ENCODE results near the gene BORA.
"Not testable (repeated sequence)": the region's sequence is repeated elsewhere in the genome, so short reads cannot be mapped to it uniquely, and the experiment has no call there.

BORA gene

GRCh38 chr13:72774019-72774418, 46.3 kb downstream of the BORA start:
- no peak for DNase-seq

DNA sequence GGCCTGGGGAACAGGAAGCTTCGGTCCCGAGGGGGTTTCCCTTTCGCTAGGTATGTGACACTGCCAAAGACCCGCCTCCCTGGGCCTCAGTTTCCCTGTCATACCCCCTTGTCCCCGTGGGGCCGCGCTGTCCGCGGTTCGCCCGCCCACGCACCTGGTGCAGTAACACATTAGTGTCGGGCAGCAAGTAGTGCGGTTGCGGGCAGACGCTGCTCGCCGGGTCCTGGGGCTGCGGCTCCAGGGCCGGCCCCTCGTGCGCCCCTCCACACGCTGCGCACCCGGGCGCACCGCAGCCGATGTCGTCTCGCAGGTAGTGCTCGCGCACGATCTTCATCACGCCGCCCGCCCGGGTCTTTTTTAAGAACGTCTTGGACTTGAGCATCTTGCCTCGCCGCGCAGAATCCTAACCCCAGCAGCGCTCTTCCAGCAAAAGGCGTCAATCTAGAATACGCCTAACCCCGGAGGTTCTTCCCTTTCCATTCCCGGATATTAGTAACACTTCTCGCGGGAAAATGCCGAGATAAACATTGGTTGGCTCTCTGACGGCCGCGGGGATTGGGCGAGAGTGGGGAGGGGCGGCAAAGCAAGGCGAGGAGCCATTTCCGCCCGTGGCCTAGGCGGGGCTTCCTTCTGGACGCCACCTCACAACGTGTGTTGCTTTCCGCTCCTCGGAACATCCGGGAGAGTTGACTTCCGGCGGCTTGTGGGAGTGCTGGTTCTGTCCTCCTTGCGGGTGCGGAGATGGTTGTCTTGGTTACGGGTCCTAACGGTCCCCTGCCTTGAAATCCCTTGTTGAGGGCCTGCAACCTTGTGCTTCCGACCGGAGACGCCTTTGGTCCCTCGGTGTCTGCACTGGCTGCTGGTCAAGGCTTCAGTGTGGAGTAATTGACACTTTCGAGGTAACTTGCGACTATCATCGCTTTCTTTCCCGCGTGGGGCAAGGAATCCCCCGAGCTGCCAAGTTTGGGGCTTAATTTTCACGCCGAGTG, 54.0 kb downstream of the BORA start, which contains the start of the genes DIS3 and PIBF1:
TSS of gene DIS3 (minus strand) at position 450 of the 989 bp plus-strand sequence. CDS start at position 382, 68 bp downstream.
TSS of gene PIBF1 (plus strand) at position 683 of the 989 bp plus-strand sequence. CDS start 1,337 bp downstream, outside the sequence.
- DNase-seq = peak; percentile 85

DNA sequence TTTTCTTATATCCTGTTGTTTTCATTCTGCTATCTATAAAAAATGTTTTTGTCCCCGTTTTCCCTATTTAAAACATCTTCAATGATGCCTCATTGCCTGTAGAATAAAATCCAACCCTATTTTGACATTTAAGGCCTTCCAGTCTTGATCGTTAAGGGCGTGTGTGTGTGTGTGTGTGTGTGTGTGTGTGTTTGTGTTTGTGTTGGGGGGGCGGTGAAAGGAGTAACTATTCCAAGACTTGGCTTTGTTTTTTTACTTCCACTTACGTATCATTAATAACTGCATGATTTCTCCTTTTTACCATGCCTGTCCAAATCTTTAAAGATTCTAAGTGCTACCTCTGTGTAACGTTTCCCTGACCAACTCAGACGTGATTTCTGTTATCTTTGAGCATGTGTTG, 55.0 kb downstream of the BORA start:
- no peak for DNase-seq

DNA sequence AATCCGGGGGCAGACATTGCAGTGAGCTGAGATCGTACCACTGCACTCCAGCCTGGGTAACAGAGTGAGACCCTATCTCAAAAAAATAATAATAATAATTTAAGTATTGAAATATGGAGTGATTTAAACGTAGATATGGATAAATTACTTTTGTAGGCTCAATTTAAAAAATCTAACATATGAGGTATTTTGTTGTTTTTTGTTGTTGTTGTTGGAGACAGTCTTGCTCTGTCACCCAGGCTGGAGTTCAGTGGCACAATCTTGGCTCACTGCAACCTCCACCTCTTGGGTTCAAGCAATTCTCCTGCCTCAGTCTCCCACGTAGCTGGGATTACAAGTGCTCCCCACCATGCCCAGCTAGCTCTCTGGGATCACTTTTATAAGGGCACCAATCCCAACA, 57.0 kb downstream of the BORA start:
- not testable (repeated sequence) for DNase-seq

GRCh38 chr13:72788831-72789230, 61.1 kb downstream of the BORA start:
- DNase-seq = no peak

DNA sequence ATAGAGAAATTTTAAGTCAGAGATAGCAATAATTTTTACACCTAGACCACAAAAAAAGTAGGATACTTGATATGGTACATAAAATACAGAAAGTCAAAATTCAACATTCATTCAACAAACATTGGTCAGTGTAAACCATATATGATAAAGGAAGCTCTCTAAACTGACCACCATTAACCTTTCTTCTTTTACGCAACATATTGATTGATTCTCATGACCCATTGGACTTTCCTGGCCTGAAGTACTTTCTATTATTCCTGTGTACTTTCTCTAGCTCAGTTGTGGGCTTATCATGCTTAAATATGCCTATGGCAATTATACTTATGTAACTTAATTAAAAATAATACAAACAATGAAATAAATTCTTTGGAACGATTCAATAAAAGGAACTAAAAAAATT, 64.9 kb downstream of the BORA start:
- DNase-seq = no peak

DNA sequence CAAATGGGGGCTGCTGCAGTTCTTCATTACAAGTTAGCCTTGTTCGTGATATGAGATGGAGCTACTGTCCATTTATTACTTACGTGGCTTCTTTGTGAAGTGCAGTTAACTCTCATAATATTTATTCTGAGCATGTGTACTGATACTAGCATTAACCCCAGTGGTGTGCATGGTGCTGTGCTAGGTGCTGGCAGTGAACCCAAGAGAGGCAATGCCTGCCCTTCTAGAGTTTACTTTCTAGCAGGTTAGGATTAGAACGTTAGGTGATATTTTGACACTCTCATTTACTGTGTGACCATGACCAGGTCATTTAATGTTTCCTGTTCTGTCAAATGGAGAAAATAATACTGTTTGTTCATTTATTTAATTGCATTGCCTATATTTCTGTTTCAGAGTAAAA, 71.1 kb downstream of the BORA start:
- no peak for DNase-seq

GRCh38 chr13:72804301-72804700, 76.6 kb downstream of the BORA start:
- no peak for DNase-seq
